ENCODE results near the gene BAZ2A.
A peak's percentile ranks its signal among the peaks of the same experiment; 100 is the strongest.

BAZ2A gene

DNA sequence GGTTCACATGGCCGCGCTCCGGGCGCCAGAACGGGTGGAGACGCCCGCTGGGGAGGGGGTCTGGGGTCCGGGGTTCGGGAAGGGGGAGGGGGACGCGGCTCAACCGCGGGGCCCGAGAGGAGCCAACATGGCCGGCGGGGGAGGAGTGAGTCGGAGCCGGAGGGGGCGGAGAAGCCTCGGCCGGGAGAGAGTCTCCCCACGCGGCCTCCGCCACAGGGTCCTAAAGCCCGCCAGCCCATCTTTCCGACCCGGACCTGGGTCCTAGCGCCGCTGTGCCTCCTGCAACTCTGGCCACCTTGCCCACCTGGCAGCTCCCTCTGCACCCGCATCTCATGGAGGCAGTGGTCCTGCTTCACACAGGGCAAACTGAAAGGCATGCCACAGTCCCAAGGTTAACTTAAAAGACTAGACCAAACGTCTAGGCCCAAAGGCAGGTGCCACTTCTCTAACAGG, at the start of gene BAZ2A:
Gene BAZ2A (minus strand): TSS at position 147 of the 453 bp plus-strand sequence. CDS start 12,796 bp downstream, outside the sequence.
- H3K4me3 ChIP-seq (ENCODE audit: low read depth, low read length) = peak within 1 kb of the TSS; percentile 91
- no peak for TF ChIP-seq CTCF (IDR thresholded peaks at IDR 0.05; ENCODE audit: insufficient read depth, low read length, missing control alignments)
- DNase-seq (ENCODE audit: low read depth, low spot score) = no peak
- POLR2A ChIA-PET = no interaction called here
- CTCF ChIA-PET = interaction anchor here (1.6 to 3.5 kb wide), 5 partner anchors 9 to 118 kb away, joined by 5 to 17 read pairs (median 7); no protein-coding TSS in a partner anchor

GRCh38 chr12:56678852-56679251, 48.7 kb upstream of the BAZ2A start:
- no peak for DNase-seq (ENCODE audit: low read depth, low spot score)
- POLR2A ChIA-PET = no interaction called here
- CTCF ChIA-PET = no interaction called here
- no peak for TF ChIP-seq CTCF (IDR thresholded peaks at IDR 0.05; ENCODE audit: insufficient read depth, low read length, missing control alignments)
- no peak overlapping the region for H3K4me3 ChIP-seq (ENCODE audit: low read depth, low read length)

DNA sequence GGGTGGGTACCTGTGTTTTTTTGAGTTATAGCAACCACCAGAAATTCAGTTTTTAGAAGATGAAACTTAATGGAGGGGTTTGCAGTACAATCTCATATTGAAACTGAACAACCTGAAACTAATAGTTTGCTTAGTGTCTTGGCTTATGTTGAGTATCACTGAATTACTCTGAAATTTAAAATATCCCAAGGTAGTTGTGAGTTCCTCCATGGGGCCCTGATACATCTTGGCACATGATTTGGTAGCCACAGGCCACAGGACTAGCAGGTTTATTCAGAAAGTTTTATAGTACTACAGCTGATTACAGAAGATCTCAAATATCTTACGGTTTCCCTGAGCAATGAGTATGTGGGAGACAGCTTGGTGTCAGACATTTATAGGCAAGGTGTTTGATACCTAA, 47.6 kb upstream of the BAZ2A start:
- CTCF ChIA-PET = interaction anchor here (1.9 kb wide), 1 partner anchor 41 kb away, joined by 8 read pairs; no protein-coding TSS in a partner anchor
- POLR2A ChIA-PET = interaction anchor here (0.7 kb wide), 1 partner anchor 34 kb away, joined by 3 read pairs; no protein-coding TSS in a partner anchor
- H3K4me3 ChIP-seq (ENCODE audit: low read depth, low read length) = no peak overlapping the region
- DNase-seq (ENCODE audit: low read depth, low spot score) = no peak
- TF ChIP-seq CTCF (IDR thresholded peaks at IDR 0.05; ENCODE audit: insufficient read depth, low read length, missing control alignments) = no peak

- ChIA-PET CTCF (interaction anchor here (1.9 kb wide), 1 partner anchor 40 kb away, joined by 8 read pairs; no protein-coding TSS in a partner anchor), POLR2A (interaction anchor here (0.7 kb wide), 1 partner anchor 34 kb away, joined by 3 read pairs; no protein-coding TSS in a partner anchor)
- no peak overlapping the region for H3K4me3 ChIP-seq (ENCODE audit: low read depth, low read length)
- DNase-seq (ENCODE audit: low read depth, low spot score) = no peak
- no peak for TF ChIP-seq CTCF (IDR thresholded peaks at IDR 0.05; ENCODE audit: insufficient read depth, low read length, missing control alignments)
These were observed 46.9 kb upstream of the BAZ2A start for GRCh38 chr12:56676851-56677580.

GRCh38 chr12:56671608-56672007, 41.5 kb upstream of the BAZ2A start:
- CTCF ChIA-PET = no interaction called here
- no peak for DNase-seq (ENCODE audit: low read depth, low spot score)
- no peak overlapping the region for H3K4me3 ChIP-seq (ENCODE audit: low read depth, low read length)
- no peak for TF ChIP-seq CTCF (IDR thresholded peaks at IDR 0.05; ENCODE audit: insufficient read depth, low read length, missing control alignments)
- POLR2A ChIA-PET = no interaction called here

- no peak for DNase-seq (ENCODE audit: low read depth, low spot score)
- TF ChIP-seq CTCF (IDR thresholded peaks at IDR 0.05; ENCODE audit: insufficient read depth, low read length, missing control alignments) = no peak
- ChIA-PET CTCF (interaction anchor here (0.6 to 1.1 kb wide), 4 partner anchors 13 to 453 kb away, joined by 3 to 4 read pairs (median 3); no protein-coding TSS in a partner anchor), POLR2A (no interaction called here)
- H3K4me3 ChIP-seq (ENCODE audit: low read depth, low read length) = no peak overlapping the region
These were observed 40.7 kb upstream of the BAZ2A start for GRCh38 chr12:56670836-56671235.

Data from AG04449 (cell line).